Mucosa of rectum (tissue), 2 donors: ENCODE results near the gene MSI2.
A peak's percentile ranks its signal among the peaks of the same experiment; 100 is the strongest.

Source experiments
- H3K27ac ChIP-seq, 2 donors: one replicate each; pipeline ENCODE4 v1.7.0; 2013; ENCODE audit warnings: inconsistent platforms in 2 of 2, low read depth in 2 of 2, low read length in 2 of 2
- H3K27me3 ChIP-seq, 2 donors: one replicate each; pipeline ENCODE4 v1.7.0; 2013; ENCODE audit warnings: low read length in 2 of 2; ENCODE audit not compliant: control insufficient read depth in 2 of 2, insufficient read depth in 2 of 2
- H3K36me3 ChIP-seq, 2 donors: one replicate each; pipeline ENCODE4 v1.7.0; 2013; ENCODE audit warnings: low read length in 2 of 2; ENCODE audit not compliant: control insufficient read depth in 2 of 2, insufficient read depth in 2 of 2
- H3K4me1 ChIP-seq, 2 donors: one replicate each; pipeline ENCODE4 v1.7.0; 2013; ENCODE audit warnings: low read length in 2 of 2, mild to moderate bottlenecking in 1 of 2; ENCODE audit not compliant: control insufficient read depth in 2 of 2, insufficient read depth in 2 of 2
- H3K4me3 ChIP-seq, 2 donors: one replicate each; pipeline ENCODE4 v1.7.0; 2013; ENCODE audit warnings: low read length in 2 of 2
- H3K9ac ChIP-seq, 2 donors: one replicate each; pipeline ENCODE4 v1.7.0; 2013; ENCODE audit warnings: low read length in 2 of 2, low read depth in 1 of 2, mild to moderate bottlenecking in 1 of 2
- H3K9me3 ChIP-seq, 2 donors: one replicate each; pipeline ENCODE4 v1.7.0; 2013; ENCODE audit warnings: low read length in 2 of 2; ENCODE audit not compliant: control insufficient read depth in 2 of 2
- donor health status: healthy.
- donor health status: Normal muscosa, but diverticular disease.

The MSI2 gene

GRCh38 chr17:57447357-57447989 lies 191.2 kb downstream of the MSI2 start:
- H3K4me3 ChIP-seq = no peak overlapping the region
- H3K4me1 ChIP-seq = peaks cover 5 to 8% of the 10 kb centered on the region in 2 donors
- no peaks in the 10 kb centered on the region for H3K9me3 ChIP-seq
- no peak overlapping the region for H3K27ac ChIP-seq
- no peaks in the 10 kb centered on the region for H3K27me3 ChIP-seq
- H3K36me3 ChIP-seq = peaks cover 0 to 3% of the 10 kb centered on the region in 2 donors
- H3K9ac ChIP-seq = no peak overlapping the region

DNA sequence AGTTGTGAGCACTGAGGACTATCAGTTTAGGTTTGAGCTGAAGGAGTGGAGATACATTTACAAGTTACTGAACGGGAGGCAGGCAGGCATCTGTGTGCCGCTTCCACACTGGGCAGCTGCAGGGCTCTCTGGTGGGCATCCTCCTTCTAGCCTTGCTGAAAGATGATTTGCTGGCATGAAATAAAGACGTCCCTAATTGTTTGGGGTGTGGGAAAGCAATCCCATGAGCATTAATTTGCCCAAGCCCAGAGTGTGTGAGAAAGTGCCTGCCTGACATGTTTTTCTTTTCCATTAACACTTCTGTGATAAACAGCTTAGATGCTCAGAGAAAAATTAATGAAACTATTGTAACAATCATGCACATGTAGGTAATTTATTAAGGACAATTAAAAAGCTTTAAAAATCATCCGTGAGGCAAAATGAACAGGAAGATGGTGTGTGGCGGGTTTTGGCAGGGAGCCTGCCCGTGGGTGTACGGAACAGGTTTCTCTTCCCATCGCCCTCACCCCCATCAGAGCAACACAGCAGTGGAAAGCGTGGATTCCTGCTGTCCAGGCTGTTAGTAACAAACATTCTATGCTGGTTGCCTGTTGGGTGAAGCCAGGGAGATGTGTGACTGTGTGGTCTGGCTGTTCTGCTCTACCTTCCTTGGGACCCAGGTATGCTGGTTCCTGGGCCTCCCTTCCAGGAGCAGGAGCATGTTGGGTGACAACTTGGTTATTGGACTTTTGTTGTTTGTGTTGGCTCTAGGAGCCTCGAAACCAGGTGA lies 191.9 kb downstream of the MSI2 start:
- Histone ChIP-seq H3K9ac (no peak overlapping the region), H3K9me3 (no peaks in the 10 kb centered on the region), H3K36me3 (peaks cover 0 to 3% of the 10 kb centered on the region in 2 donors), H3K4me3 (no peak overlapping the region), H3K27me3 (no peaks in the 10 kb centered on the region), H3K4me1 (peaks cover 2 to 8% of the 10 kb centered on the region in 2 donors), H3K27ac (no peak overlapping the region)

DNA sequence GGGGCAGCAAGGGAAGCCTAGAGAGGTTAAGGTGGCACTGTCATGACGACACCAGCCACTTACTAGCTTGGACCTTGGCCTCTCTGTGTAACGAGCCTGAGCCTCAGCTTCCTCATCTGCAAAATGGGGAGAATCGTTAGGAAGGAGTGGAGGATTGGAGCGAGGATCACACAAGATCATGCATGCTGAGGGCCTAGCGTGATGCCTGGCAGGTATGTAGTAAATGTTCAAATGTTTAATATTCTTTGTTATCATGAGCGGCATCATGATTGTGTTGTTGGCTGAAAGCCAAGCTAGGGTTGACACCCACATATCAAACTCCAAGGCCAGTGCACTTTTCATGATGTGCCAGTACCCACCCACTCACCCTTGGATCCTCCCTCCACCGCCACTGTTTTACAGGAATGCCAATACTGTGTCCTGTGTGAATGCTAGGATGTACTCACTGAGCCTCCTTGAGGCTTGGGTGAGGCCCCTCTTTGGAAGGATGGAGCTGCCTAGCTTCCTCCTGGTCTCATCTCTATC lies 192.5 kb downstream of the MSI2 start:
- peaks cover 0 to 3% of the 10 kb centered on the region in 2 donors for H3K36me3 ChIP-seq
- peaks cover 2 to 4% of the 10 kb centered on the region in 2 donors for H3K4me1 ChIP-seq
- H3K27me3 ChIP-seq = no peaks in the 10 kb centered on the region
- H3K27ac ChIP-seq = no peak overlapping the region
- H3K4me3 ChIP-seq = no peak overlapping the region
- no peaks in the 10 kb centered on the region for H3K9me3 ChIP-seq
- H3K9ac ChIP-seq = no peak overlapping the region

- H3K9me3 ChIP-seq = no peaks in the 10 kb centered on the region
- H3K4me1 ChIP-seq = peaks cover 4 to 10% of the 10 kb centered on the region in 2 donors
- no peaks in the 10 kb centered on the region for H3K27me3 ChIP-seq
- H3K9ac ChIP-seq = no peak overlapping the region
- no peak overlapping the region for H3K4me3 ChIP-seq
- no peak overlapping the region for H3K27ac ChIP-seq
- H3K36me3 ChIP-seq = peaks cover 0 to 3% of the 10 kb centered on the region in 2 donors
Observed at GRCh38 chr17:57451191-57451590, 194.9 kb downstream of the MSI2 start.

DNA sequence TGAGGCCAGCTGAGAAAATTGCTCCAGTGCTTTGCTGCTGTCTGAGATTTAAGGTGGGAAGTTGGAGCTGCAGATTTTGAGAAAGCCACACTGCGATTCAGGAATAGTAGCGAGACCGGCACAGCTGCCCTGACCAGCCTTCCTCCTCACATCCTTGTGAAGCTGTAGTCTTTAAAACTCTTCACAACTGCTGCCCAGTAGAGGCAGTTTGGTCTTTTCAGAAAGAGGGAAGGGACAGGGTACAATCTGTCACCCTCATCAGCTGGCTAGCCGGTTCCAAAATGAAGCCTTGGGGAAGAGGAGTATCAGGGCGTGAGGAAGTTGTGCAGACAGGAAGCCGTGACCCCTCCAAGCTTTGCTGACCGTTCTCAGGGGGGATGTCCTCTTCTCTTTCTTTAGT lies 195.3 kb downstream of the MSI2 start:
- H3K4me1 ChIP-seq = peaks cover 4 to 10% of the 10 kb centered on the region in 2 donors
- H3K27ac ChIP-seq = no peak overlapping the region
- H3K4me3 ChIP-seq = no peak overlapping the region
- no peaks in the 10 kb centered on the region for H3K9me3 ChIP-seq
- H3K36me3 ChIP-seq = peaks cover 0 to 3% of the 10 kb centered on the region in 2 donors
- no peak overlapping the region for H3K9ac ChIP-seq
- H3K27me3 ChIP-seq = no peaks in the 10 kb centered on the region

GRCh38 chr17:57453841-57454425 lies 197.6 kb downstream of the MSI2 start:
- H3K27ac ChIP-seq = no peak overlapping the region
- peaks cover 0 to 3% of the 10 kb centered on the region in 2 donors for H3K36me3 ChIP-seq
- H3K4me3 ChIP-seq = no peak overlapping the region
- no peaks in the 10 kb centered on the region for H3K9me3 ChIP-seq
- H3K27me3 ChIP-seq = no peaks in the 10 kb centered on the region
- peaks cover 4 to 10% of the 10 kb centered on the region in 2 donors for H3K4me1 ChIP-seq
- no peak overlapping the region for H3K9ac ChIP-seq

DNA sequence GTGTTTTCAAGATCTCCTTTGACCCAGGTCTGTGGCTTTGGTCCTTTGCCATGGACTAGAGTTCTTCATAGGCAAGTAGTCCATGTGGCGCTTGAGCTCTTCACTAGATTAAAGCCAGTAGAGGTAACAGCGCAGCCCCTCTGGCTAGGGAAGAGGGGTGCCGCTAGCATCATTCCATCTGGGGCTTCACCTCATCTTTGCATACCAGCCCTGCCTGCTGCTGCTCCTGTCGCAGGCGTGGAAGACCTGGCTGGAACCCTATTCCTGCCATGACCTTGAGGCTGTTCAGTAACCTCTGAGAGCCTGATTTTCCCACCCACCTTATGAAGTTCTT lies 198.4 kb downstream of the MSI2 start:
- peak overlapping the region in 1 of 2 donors; percentile 32 for H3K27ac ChIP-seq
- H3K4me3 ChIP-seq = peak overlapping the region in 1 of 2 donors; percentile 15
- H3K36me3 ChIP-seq = peaks cover 0 to 3% of the 10 kb centered on the region in 2 donors
- no peaks in the 10 kb centered on the region for H3K9me3 ChIP-seq
- H3K4me1 ChIP-seq = peaks cover 2 to 10% of the 10 kb centered on the region in 2 donors
- H3K27me3 ChIP-seq = no peaks in the 10 kb centered on the region
- H3K9ac ChIP-seq = no peak overlapping the region

GRCh38 chr17:57455063-57455914 lies 199.0 kb downstream of the MSI2 start:
- Histone ChIP-seq H3K36me3 (peaks cover 0 to 3% of the 10 kb centered on the region in 2 donors), H3K9me3 (no peaks in the 10 kb centered on the region), H3K4me3 (peak overlapping the region in 1 of 2 donors; percentile 28), H3K27me3 (no peaks in the 10 kb centered on the region), H3K27ac (peak overlapping the region in 1 of 2 donors; percentile 32), H3K9ac (no peak overlapping the region), H3K4me1 (peaks cover 2 to 10% of the 10 kb centered on the region in 2 donors)

- no peak overlapping the region for H3K9ac ChIP-seq
- H3K36me3 ChIP-seq = peaks cover 0 to 1% of the 10 kb centered on the region in 2 donors
- peaks cover 2 to 10% of the 10 kb centered on the region in 2 donors for H3K4me1 ChIP-seq
- H3K9me3 ChIP-seq = no peaks in the 10 kb centered on the region
- H3K27ac ChIP-seq = no peak overlapping the region
- H3K27me3 ChIP-seq = no peaks in the 10 kb centered on the region
- no peak overlapping the region for H3K4me3 ChIP-seq
Observed at GRCh38 chr17:57456622-57457021, 200.3 kb downstream of the MSI2 start.
